ENCODE results near the gene RNASE8.

DNA sequence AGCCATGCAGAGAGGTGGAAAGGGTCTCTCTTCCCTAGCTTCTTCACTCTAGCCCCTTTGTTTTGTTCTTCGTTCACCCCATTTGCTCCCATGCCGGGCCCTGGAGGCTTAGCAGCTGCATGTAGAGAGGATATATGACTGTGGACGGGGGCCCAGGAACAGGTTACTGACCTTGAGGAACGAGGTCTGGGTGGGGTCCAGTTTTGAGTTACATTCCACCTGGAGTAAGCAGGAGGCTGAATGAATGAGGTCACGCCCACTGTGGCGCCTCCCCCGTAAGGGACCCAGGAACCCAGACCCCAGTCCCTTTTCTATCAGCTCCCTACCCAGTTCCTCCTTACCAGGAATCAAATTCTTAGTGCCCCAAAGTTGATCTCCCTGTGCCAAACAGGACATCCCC lies 39.3 kb upstream of the RNASE8 start:
- TF ChIP-seq POLR2AphosphoS5 (IDR thresholded peaks at IDR 0.05; ENCODE audit: low read depth, low read length) (no peak), POLR2A (IDR thresholded peaks at IDR 0.05; ENCODE audit: low read depth, low read length) (no peak), TAF1 (IDR thresholded peaks at IDR 0.05; ENCODE audit: low read depth, low read length) (no peak), POU2F2 (IDR thresholded peaks at IDR 0.05; ENCODE audit: low read depth, low read length) (no peak), SPI1 (IDR thresholded peaks at IDR 0.05; ENCODE audit: low read depth, low read length) (no peak), PAX5 (IDR thresholded peaks at IDR 0.05; ENCODE audit: insufficient read depth, low read length, severe bottlenecking) (no peak)

Measured in GM12891 (cell line).